ENCODE results near the gene HLA-F.

Gene HLA-F

DNA sequence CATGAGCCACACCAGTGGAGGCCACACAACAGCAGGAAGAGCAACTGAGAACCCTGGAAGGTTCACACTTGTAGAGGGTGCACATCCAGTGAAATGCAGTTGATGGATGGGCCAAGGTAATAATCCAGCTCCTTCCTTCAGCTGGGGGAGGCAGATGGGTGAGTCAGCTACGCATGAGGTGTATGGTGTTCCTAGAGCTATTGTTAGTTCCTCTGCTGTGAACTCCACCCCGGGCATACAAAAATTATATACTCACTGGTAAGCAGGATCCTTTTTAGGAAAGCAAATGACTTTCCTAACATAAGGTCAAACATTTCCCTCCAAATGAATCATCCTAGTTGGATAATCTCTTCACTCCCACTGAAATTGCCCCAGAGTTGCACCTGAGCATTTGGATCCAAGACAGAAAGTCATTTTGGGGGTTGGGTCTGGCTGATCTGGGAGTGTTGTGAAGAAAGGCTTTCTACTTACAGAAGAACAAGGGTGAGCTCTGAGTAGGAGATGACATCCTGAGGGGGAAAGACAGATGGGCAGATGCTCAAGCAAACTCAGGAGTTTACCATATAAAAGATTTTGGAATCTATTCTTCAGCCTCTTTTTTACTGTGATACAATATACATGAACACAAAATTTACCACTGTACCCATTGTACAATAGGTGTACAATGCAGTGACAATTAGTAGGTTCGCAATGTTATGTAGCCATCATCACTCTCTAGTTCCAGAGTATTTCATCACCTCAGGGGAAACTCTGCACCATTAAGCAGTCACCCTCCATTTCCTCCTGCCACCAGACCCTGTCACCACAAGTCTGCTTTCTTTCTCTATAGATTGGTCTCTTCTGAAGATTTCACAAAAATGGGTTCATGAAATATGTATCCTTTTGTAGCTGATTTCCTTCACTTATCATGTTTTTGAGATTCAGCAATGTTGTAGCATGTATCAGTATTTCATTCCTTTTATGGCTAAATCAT is 11.1 kb downstream of the HLA-F start:
- H3K9me3 ChIP-seq (ENCODE audit: control insufficient read depth, insufficient read depth, low read depth, low read length) = no peaks in the 10 kb centered on the region
- peaks cover 18% of the 10 kb centered on the region for H3K27me3 ChIP-seq (ENCODE audit: control insufficient read depth, insufficient read depth, low read length)
- no peak overlapping the region for H3K4me3 ChIP-seq (ENCODE audit: low read depth, low read length)
- H3K4me1 ChIP-seq (ENCODE audit: control insufficient read depth, insufficient read depth, low read length) = no peaks in the 10 kb centered on the region
- H3K36me3 ChIP-seq (ENCODE audit: control insufficient read depth, insufficient read depth, low read length) = no peaks in the 10 kb centered on the region
- no peak overlapping the region for H3K9ac ChIP-seq (ENCODE audit: low read length)
- H3K27ac ChIP-seq (ENCODE audit: low read depth, low read length) = no peak overlapping the region

DNA sequence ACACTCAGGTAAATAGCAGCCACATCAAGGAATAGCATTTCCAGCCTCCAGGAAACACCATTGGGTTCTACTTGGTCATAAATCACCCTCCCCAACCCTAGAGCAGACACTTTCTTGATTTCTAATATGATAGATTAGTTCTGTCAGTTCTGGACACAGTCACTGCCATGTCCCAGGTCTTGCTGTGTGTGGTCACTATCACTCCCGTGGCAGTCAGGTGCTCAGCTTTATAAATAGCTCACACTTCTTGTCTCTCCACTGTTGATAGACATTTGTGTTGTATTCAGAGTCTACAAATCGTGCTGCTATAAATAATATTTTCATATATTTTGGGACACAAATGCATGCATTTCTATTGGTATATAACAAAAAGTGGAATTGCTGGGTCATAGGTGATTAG is 13.3 kb downstream of the HLA-F start:
- no peak overlapping the region for H3K4me3 ChIP-seq (ENCODE audit: low read depth, low read length)
- no peak overlapping the region for H3K9ac ChIP-seq (ENCODE audit: low read length)
- no peaks in the 10 kb centered on the region for H3K4me1 ChIP-seq (ENCODE audit: control insufficient read depth, insufficient read depth, low read length)
- no peak overlapping the region for H3K27ac ChIP-seq (ENCODE audit: low read depth, low read length)
- H3K36me3 ChIP-seq (ENCODE audit: control insufficient read depth, insufficient read depth, low read length) = no peaks in the 10 kb centered on the region
- H3K9me3 ChIP-seq (ENCODE audit: control insufficient read depth, insufficient read depth, low read depth, low read length) = no peaks in the 10 kb centered on the region
- peaks cover 6% of the 10 kb centered on the region; the same call in 1 of the 2 replicates for H3K27me3 ChIP-seq (ENCODE audit: control insufficient read depth, insufficient read depth, low read length)

DNA sequence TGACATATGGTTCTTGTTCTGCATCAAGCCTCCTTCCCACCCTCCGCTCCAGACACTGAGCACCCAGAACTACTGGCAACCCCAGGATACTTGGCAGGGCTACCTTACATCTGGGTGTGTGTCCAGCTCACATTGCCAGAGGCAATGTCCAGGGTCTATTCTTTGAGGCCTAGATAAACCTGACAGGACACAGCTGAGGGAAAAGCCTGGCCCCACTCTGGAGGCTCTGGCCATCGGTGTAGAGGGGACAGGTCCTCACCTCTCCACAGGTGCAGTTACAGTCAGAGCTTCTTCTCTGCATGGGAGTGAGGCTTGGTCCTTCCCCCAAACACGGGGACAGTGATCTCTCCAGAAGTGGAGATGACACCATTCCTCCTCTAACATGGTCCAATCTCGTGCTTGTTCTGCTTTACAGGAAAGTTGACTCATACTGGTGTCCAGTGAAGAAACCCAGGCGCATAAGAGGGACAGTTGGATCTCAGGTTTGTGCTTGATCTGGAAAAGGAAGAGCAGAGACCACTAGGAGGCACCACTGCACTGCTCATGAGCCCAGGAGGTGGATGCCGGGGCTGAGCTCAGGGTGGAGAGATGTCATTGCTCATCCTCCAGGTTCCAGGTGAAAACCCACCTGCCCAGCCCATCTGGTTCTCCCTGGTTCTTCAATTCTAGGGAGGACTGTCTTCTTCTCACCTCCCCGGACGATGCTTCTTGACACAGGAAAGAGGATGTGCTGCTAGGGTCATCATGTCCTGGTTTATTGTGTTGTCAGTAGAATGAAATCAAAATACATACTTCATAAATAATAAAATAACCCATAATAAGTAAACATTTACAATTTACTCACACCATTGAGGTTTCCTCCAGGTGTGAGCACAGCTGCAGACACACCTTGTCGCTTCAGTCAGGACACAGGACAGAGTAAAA is 14.7 kb downstream of the HLA-F start:
- Histone ChIP-seq H3K4me1 (ENCODE audit: control insufficient read depth, insufficient read depth, low read length) (no peaks in the 10 kb centered on the region), H3K27me3 (ENCODE audit: control insufficient read depth, insufficient read depth, low read length) (peaks cover 10% of the 10 kb centered on the region; the same call in 1 of the 2 replicates), H3K4me3 (ENCODE audit: low read depth, low read length) (no peak overlapping the region), H3K9ac (ENCODE audit: low read length) (no peak overlapping the region), H3K27ac (ENCODE audit: low read depth, low read length) (no peak overlapping the region), H3K36me3 (ENCODE audit: control insufficient read depth, insufficient read depth, low read length) (no peaks in the 10 kb centered on the region), H3K9me3 (ENCODE audit: control insufficient read depth, insufficient read depth, low read depth, low read length) (no peaks in the 10 kb centered on the region)

DNA sequence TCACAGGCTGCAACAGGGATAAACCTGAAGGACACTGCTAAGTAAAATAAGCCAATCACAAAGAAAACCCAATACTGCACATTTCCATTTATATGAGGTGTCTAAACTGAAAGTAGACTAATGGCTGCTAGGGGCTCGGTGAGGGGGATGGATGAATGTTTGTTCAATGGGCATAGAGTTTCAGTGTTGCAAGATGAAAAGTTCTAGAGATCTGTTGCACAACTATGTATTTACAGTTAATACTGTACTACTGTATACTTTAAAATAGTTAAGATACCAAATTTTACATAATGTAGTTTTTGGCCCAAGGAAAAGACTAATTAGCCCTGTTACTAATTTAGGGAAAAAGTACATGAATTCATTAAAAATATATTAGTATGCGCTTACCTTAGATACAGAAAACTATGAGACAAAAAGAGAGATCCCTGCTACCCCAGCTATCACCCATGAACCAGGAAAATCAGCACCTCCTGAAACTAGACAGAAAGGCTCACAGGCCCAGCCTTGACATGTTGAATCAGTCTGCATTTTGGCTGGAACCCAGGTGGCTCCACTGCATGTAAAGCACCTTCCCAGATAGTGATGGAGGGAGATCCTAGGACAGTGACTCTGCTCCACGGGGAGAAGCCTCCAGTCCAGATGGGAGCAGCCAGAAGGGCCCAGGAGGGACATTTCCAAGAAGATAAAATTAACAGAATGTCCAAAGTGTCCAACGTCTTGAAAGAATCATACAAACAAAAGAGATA is 16.1 kb downstream of the HLA-F start:
- Histone ChIP-seq H3K4me3 (ENCODE audit: low read depth, low read length) (no peak overlapping the region), H3K9ac (ENCODE audit: low read length) (no peak overlapping the region), H3K36me3 (ENCODE audit: control insufficient read depth, insufficient read depth, low read length) (no peaks in the 10 kb centered on the region), H3K27me3 (ENCODE audit: control insufficient read depth, insufficient read depth, low read length) (peaks cover 12% of the 10 kb centered on the region; the same call in 1 of the 2 replicates), H3K9me3 (ENCODE audit: control insufficient read depth, insufficient read depth, low read depth, low read length) (no peaks in the 10 kb centered on the region), H3K4me1 (ENCODE audit: control insufficient read depth, insufficient read depth, low read length) (no peaks in the 10 kb centered on the region), H3K27ac (ENCODE audit: low read depth, low read length) (no peak overlapping the region)

DNA sequence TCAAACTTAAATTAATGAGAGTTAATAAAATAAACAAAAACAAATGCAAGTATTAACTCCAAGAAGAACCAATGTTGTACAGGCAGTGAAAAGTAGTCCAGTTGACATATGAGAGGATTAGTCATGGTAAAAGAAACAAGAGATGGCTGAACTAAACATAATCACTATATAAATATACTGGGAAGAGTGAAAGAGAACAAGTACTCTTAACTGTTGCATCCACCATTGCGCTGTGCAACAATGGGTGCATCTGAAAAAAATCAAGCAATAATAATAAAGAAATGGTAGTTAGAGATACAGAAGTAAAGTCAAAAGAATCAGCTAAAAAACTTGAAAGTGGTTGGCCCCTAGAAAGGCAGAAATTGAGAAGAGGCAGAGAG is 16.6 kb downstream of the HLA-F start:
- H3K9ac ChIP-seq (ENCODE audit: low read length) = no peak overlapping the region
- H3K27ac ChIP-seq (ENCODE audit: low read depth, low read length) = no peak overlapping the region
- no peaks in the 10 kb centered on the region for H3K4me1 ChIP-seq (ENCODE audit: control insufficient read depth, insufficient read depth, low read length)
- H3K36me3 ChIP-seq (ENCODE audit: control insufficient read depth, insufficient read depth, low read length) = no peaks in the 10 kb centered on the region
- H3K9me3 ChIP-seq (ENCODE audit: control insufficient read depth, insufficient read depth, low read depth, low read length) = no peaks in the 10 kb centered on the region
- H3K27me3 ChIP-seq (ENCODE audit: control insufficient read depth, insufficient read depth, low read length) = peaks cover 12% of the 10 kb centered on the region; the same call in 1 of the 2 replicates
- H3K4me3 ChIP-seq (ENCODE audit: low read depth, low read length) = no peak overlapping the region

DNA sequence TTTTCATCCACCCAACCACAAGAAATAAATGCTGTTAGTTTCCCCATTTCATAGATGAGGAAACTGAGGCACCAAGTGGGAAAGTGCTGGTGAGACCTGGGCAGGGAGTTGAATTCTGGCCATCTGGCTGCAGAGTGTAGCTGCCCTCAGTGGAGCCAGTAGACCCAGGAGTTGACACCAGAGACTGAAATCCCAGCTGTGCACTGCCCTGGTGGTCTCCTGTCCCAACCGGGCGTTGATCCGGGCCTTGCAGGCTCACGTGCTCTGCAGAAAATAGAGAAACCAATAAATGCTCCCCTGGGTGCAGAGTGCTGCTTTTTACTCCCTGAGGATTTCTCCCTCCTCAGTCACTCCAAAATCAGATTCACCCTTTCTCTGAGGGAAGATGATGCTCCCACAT is 18.4 kb downstream of the HLA-F start:
- H3K36me3 ChIP-seq (ENCODE audit: control insufficient read depth, insufficient read depth, low read length) = no peaks in the 10 kb centered on the region
- H3K9ac ChIP-seq (ENCODE audit: low read length) = no peak overlapping the region
- H3K27me3 ChIP-seq (ENCODE audit: control insufficient read depth, insufficient read depth, low read length) = peaks cover 27% of the 10 kb centered on the region
- H3K4me3 ChIP-seq (ENCODE audit: low read depth, low read length) = no peak overlapping the region
- no peaks in the 10 kb centered on the region for H3K4me1 ChIP-seq (ENCODE audit: control insufficient read depth, insufficient read depth, low read length)
- H3K9me3 ChIP-seq (ENCODE audit: control insufficient read depth, insufficient read depth, low read depth, low read length) = no peaks in the 10 kb centered on the region
- no peak overlapping the region for H3K27ac ChIP-seq (ENCODE audit: low read depth, low read length)

DNA sequence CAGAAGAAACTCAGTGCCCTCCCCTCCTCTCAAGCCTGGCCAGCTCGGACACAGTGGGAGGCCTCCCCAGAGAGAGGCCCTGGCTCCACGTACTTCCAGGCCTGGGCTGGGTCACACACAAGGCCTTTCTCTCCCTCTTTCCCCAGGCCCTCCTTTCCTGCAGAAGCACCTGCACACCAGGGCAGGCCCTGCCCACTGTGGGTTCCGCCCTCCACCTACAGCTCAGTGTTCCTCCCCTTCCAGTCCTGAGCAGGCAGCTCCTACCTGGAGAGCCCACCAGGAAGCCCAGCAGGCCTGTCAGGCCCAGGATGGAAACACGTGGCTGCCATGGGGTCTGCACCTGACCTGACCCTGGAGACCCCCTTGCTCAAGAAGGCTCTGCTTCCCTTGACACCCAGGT is 18.9 kb downstream of the HLA-F start:
- no peaks in the 10 kb centered on the region for H3K36me3 ChIP-seq (ENCODE audit: control insufficient read depth, insufficient read depth, low read length)

DNA sequence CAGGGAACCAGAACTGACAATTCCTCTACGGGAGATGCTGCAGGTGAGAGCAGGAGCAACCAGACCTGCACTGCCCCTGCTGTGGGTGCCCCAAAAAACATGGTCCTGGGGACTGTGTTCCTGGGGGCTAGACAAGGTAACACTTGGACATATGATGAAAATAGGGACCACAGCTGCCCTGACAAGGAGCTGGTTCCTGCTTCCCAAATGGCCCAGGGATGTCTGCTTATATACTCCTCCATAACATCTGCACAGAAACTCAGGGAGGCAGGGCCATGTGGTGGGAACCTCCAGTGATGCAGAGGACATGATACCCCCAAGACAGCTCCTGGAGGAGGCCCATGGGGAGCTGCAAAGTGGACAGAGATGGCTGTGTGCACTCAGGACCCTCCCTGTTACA is 19.8 kb downstream of the HLA-F start:
- H3K36me3 ChIP-seq (ENCODE audit: control insufficient read depth, insufficient read depth, low read length) = no peaks in the 10 kb centered on the region
- no peak overlapping the region for H3K9ac ChIP-seq (ENCODE audit: low read length)
- no peak overlapping the region for H3K4me3 ChIP-seq (ENCODE audit: low read depth, low read length)
- H3K27me3 ChIP-seq (ENCODE audit: control insufficient read depth, insufficient read depth, low read length) = peaks cover 41% of the 10 kb centered on the region
- H3K27ac ChIP-seq (ENCODE audit: low read depth, low read length) = no peak overlapping the region
- no peaks in the 10 kb centered on the region for H3K9me3 ChIP-seq (ENCODE audit: control insufficient read depth, insufficient read depth, low read depth, low read length)
- peaks cover 5% of the 10 kb centered on the region; the same call in 1 of the 2 replicates for H3K4me1 ChIP-seq (ENCODE audit: control insufficient read depth, insufficient read depth, low read length)

More for the DNA sequence above, 18.9 kb downstream of the HLA-F start:
- H3K27ac ChIP-seq (ENCODE audit: low read depth, low read length) = no peak overlapping the region
- no peaks in the 10 kb centered on the region for H3K9me3 ChIP-seq (ENCODE audit: control insufficient read depth, insufficient read depth, low read depth, low read length)
- no peak overlapping the region for H3K4me3 ChIP-seq (ENCODE audit: low read depth, low read length)
- no peaks in the 10 kb centered on the region for H3K4me1 ChIP-seq (ENCODE audit: control insufficient read depth, insufficient read depth, low read length)
- H3K27me3 ChIP-seq (ENCODE audit: control insufficient read depth, insufficient read depth, low read length) = peaks cover 32% of the 10 kb centered on the region
- H3K9ac ChIP-seq (ENCODE audit: low read length) = no peak overlapping the region

DNA sequence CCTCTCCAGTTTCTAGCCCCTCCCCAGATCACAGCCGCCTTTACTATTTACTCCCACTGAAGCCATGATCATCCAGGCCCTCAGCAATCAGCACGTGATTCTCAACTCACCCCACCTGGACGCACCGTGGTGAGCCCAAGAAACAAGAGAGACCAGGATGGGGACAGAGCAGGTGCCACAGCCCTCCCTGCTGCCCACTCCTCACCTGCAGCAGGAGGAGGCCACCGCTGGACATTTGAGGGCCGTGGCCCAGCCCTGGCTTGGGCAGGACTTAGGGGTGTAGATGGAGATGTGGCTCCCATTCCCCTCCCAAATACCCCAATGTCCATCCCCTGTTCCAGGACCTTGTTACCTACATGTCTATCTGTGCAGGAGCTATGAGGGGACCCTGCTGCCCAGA is 20.3 kb downstream of the HLA-F start:
- no peak overlapping the region for H3K27ac ChIP-seq (ENCODE audit: low read depth, low read length)
- H3K4me3 ChIP-seq (ENCODE audit: low read depth, low read length) = no peak overlapping the region
- peaks cover 47% of the 10 kb centered on the region for H3K27me3 ChIP-seq (ENCODE audit: control insufficient read depth, insufficient read depth, low read length)
- peaks cover 7% of the 10 kb centered on the region; the same call in 1 of the 2 replicates for H3K4me1 ChIP-seq (ENCODE audit: control insufficient read depth, insufficient read depth, low read length)
- no peaks in the 10 kb centered on the region for H3K36me3 ChIP-seq (ENCODE audit: control insufficient read depth, insufficient read depth, low read length)
- H3K9me3 ChIP-seq (ENCODE audit: control insufficient read depth, insufficient read depth, low read depth, low read length) = no peaks in the 10 kb centered on the region
- no peak overlapping the region for H3K9ac ChIP-seq (ENCODE audit: low read length)

DNA sequence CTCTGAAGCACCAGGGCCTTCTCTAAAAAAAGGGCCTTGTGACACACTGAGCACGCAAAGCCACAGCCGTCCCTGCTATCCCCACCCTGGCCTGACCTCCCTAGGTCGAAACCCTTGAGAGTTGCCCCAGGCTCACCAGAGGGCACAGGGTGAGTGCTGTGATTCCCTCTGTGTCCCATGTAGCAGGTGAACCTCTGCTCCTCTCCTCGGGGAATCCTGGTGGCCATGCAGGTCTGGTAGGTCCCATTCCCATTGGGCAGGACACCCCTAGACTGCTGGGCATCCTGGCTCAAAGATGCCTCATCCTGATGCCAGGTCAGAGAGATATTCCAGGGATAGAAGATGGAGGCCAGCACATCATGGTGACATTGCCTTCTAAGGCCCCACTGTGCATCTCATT is 20.9 kb downstream of the HLA-F start:
- no peak overlapping the region for H3K27ac ChIP-seq (ENCODE audit: low read depth, low read length)
- no peaks in the 10 kb centered on the region for H3K9me3 ChIP-seq (ENCODE audit: control insufficient read depth, insufficient read depth, low read depth, low read length)
- peaks cover 7% of the 10 kb centered on the region; the same call in 1 of the 2 replicates for H3K4me1 ChIP-seq (ENCODE audit: control insufficient read depth, insufficient read depth, low read length)
- H3K4me3 ChIP-seq (ENCODE audit: low read depth, low read length) = no peak overlapping the region
- peaks cover 51% of the 10 kb centered on the region for H3K27me3 ChIP-seq (ENCODE audit: control insufficient read depth, insufficient read depth, low read length)
- H3K9ac ChIP-seq (ENCODE audit: low read length) = no peak overlapping the region
- no peaks in the 10 kb centered on the region for H3K36me3 ChIP-seq (ENCODE audit: control insufficient read depth, insufficient read depth, low read length)

All from HUES6 (cell line).